ENCODE results near the gene GPR146. TPM values are rescaled to one million over a fixed set of nuclear protein-coding genes. Genes with fewer than 3 reads are reported as not detected.

GPR146 gene
- total and polyA plus RNA-seq, 9 of the 15 experiments (the other 6 are each of a cell fraction or from before 2014, with no cell fraction given): 0.22 to 3.6 (median 0.64) TPM; not detected in 2

- peaks cover 3% of the 10 kb centered on the region for H3K9me1 ChIP-seq (ENCODE audit: control insufficient read depth, insufficient read depth, low read length)
- H3K4me2 ChIP-seq (ENCODE audit: insufficient read depth, low read length): no peak overlapping the region
- no peaks in the 10 kb centered on the region for H3K27me3 ChIP-seq (ENCODE audit: control insufficient read depth in 2 of 2, insufficient read depth in 2 of 2, low read length in 2 of 2)
- ChIA-PET CTCF (ENCODE audit: low intra/inter-chr PET ratio) (interaction anchor here (0.9 kb wide), 1 partner anchor 65 kb away, joined by 3 read pairs; no protein-coding TSS in a partner anchor), POLR2A (interaction anchor here (0.8 to 1.5 kb wide), 4 partner anchors 13 to 32 kb away, joined by 3 to 6 read pairs (median 4); no protein-coding TSS in a partner anchor)
- in situ Hi-C loops (cut with MboI): no loop called here
- DNase-seq (ENCODE audit: extremely low read depth in 1 of 4, low spot score in 3 of 4): no peak
- H2AFZ ChIP-seq (ENCODE audit: low read depth, low read length): no peak overlapping the region
- intact Hi-C loops (cut with micrococcal nuclease): no loop called here
- no peak for ATAC-seq
- peaks cover 6% of the 10 kb centered on the region; the same call in 1 of the 3 replicates for H3K36me3 ChIP-seq (ENCODE audit: control insufficient read depth, insufficient read depth, low read length)
- 93% methylated on average over 13 of the region's 13 CpGs for WGBS (ENCODE audit: insufficient coverage, low coverage, missing lambda C conversion rate)
- no peak overlapping the region for H3K27ac ChIP-seq (ENCODE audit: extremely low read depth, low read depth, low read length)
- no peak for TF ChIP-seq E2F4 (CRISPR knock-in tag; IDR thresholded peaks at IDR 0.05; ENCODE audit: low read depth)
- TF ChIP-seq NR1H2 (CRISPR knock-in tag; IDR thresholded peaks at IDR 0.05): no peak
- no peak for TF ChIP-seq ZFP1 (CRISPR knock-in tag; IDR thresholded peaks at IDR 0.05)
- no peak for TF ChIP-seq HES1 (IDR thresholded peaks at IDR 0.05; ENCODE audit: low read depth)
- TF ChIP-seq SMAD4 (CRISPR knock-in tag; conservative IDR thresholded peaks at IDR 0.05): no peak
- no peak for TF ChIP-seq ZNF24 (IDR thresholded peaks at IDR 0.05)
- no peak for TF ChIP-seq RAD21 (CRISPR knock-in tag; conservative IDR thresholded peaks at IDR 0.05 in 1 of 2, IDR thresholded peaks at IDR 0.05 in 1 of 2)
- TF ChIP-seq ZNF407 (IDR thresholded peaks at IDR 0.05; ENCODE audit: low read depth): no peak
- TF ChIP-seq CREM (IDR thresholded peaks at IDR 0.05; ENCODE audit: low read depth): no peak
- no peak for TF ChIP-seq ZFP36 (IDR thresholded peaks at IDR 0.05; ENCODE audit: low read depth, low read length, partially characterized antibody)
- no peak for TF ChIP-seq NCOA2 (IDR thresholded peaks at IDR 0.05; ENCODE audit: partially characterized antibody in 2 of 2)
- TF ChIP-seq ZFX (CRISPR knock-in tag; IDR thresholded peaks at IDR 0.05): no peak
- no peak for FAIRE-seq
- H3K9ac ChIP-seq (ENCODE audit: insufficient read depth in 1 of 2, low read depth in 2 of 2, low read length in 2 of 2): no peak overlapping the region
- BruUV-seq (replicated peaks): no TSS peak
- H3K4me1 ChIP-seq (replicated peaks in 1 of 2; ENCODE audit: control insufficient read depth in 2 of 2, insufficient read depth in 2 of 2, low read length in 2 of 2): peaks cover 36 to 83% of the 10 kb centered on the region in 2 experiments
- H3K9me3 ChIP-seq (replicated peaks; ENCODE audit: control insufficient read depth, insufficient read depth, low read depth, low read length): no peaks in the 10 kb centered on the region
- H3K79me2 ChIP-seq (ENCODE audit: control insufficient read depth, insufficient read depth, low read length): peaks cover 10% of the 10 kb centered on the region; the same call in 1 of the 3 replicates
- 0 out of 2 replicates have a peak, but pooled peaks cover 3% of the 10 kb centered on the region for H4K20me1 ChIP-seq (replicated peaks; ENCODE audit: control insufficient read depth, insufficient read depth, low read length)
- no peak overlapping the region for H3K4me3 ChIP-seq
These were observed 14.0 kb downstream of the GPR146 start for GRCh38 chr7:1058311-1058710.
